Right lobe of liver (tissue), 6 donors: ENCODE data around the gene NTM. TPM values are rescaled to one million over a fixed set of nuclear protein-coding genes. Genes with fewer than 3 reads are reported as not detected.

ENCODE experiments used
- ATAC-seq, 4 donors: fragments of 200-7000 bp; cut with Tn5 transposase; one replicate each; pipeline ENCODE4 v1.9.1; 2020; ENCODE audit warnings: mild to moderate bottlenecking in 4 of 4, moderate library complexity in 4 of 4
- DNase-seq, 3 donors: peaks; one replicate each; pipeline ENCODE4 v3.0.0-alpha.2; 2020
- H3K27ac ChIP-seq, 3 donors: fragments of 200-600 bp; one replicate each; pipeline ENCODE4 v1.8.0; 2022
- H3K27me3 ChIP-seq, 2 donors: fragments of 200-600 bp; one replicate each; pipeline ENCODE4 v1.8.0; 2022
- H3K36me3 ChIP-seq, 4 donors: fragments of 200-600 bp; sonication (generic) in 1 of 4; one replicate each; pipeline versions ENCODE4 v1.5.1 to v1.8.0; 2017 to 2022; ENCODE audit warnings: control low read depth in 1 of 4
- H3K4me1 ChIP-seq, 4 donors: fragments of 200-600 bp; sonication (generic) in 1 of 4; one replicate each; pipeline versions ENCODE4 v1.5.1 to v1.8.0; 2017 to 2022; ENCODE audit warnings: control low read depth in 1 of 4
- H3K4me3 ChIP-seq, 3 donors: fragments of 200-600 bp; one replicate each; pipeline ENCODE4 v1.8.0; 2022
- H3K9me3 ChIP-seq, 4 donors: fragments of 200-600 bp; sonication (generic) in 1 of 4; one replicate each; pipeline versions ENCODE4 v1.5.1 to v1.8.0; 2017 to 2022; ENCODE audit warnings: control low read depth in 1 of 4
- POLR2A ChIP-seq: fragments of 450-650 bp; IDR thresholded peaks from one replicate; pipeline ENCODE4 v1.6.1; 2017; ENCODE audit warnings: antibody characterized with exemption, mild to moderate bottlenecking
- WGBS: methylation state at CpG from one replicate; pipeline ENCODE4 v1.1.6; 2018; ENCODE audit warnings: low coverage, low lambda C conversion rate; ENCODE audit not compliant: insufficient coverage; ENCODE audit errors: missing lambda C conversion rate; 5-methylcytosine and 5-hydroxymethylcytosine counted together
- intact Hi-C, 2 donors: fragments of 100-400 bp; cut with DNase I; formaldehyde crosslinking; loops; one replicate each; pipeline versions ENCODE4 v1.11.2 to v1.14.1; 2022
- total RNA-seq, 6 experiments: library from RNA; depleted of rRNA in 2 of 6; stranded (reverse); fragments of >200 nt in 2 of 6; fragmentation: NEBNext Ultra II Directional in 3 of 6; extraction: Animal tissue kit (Norgen Biotek cat#: 25700) in 3 of 6; gene quantifications; one replicate each; pipeline versions ENCODE4 v1.1.0 to v1.2.4, GENCODE V29; 2016 to 2023
- TF ChIP-seq, protein P1 (sequence below), 4 donors: fragments of 200-600 bp in 3 of 4; fragments of 450-650 bp in 1 of 4; IDR thresholded peaks; one replicate each; pipeline versions ENCODE4 v1.5.1 to v1.8.0; 2016 to 2022; ENCODE audit warnings: antibody characterized with exemption in 4 of 4, mild to moderate bottlenecking in 2 of 4
- donor health status: DM: no; HTN: yes; CAD: no.
- donor health status: DM: no; HTN: no; CAD: no.
- donor health status: DM: no; HTN: no; CAD: no.
- donor health status: DM: no; HTN: yes; CAD: no.
- donor health status: DM: no; HTN: yes; CAD: no.

NTM gene
- total RNA-seq, 6 experiments from 2014 or later: 0.35 TPM; not detected in 5

- 53% methylated on average over 3 of the region's 3 CpGs for WGBS
- H3K9me3 ChIP-seq: no peaks in the 10 kb centered on the region
Observed at GRCh38 chr11:131345406-131345805, 25.0 kb upstream of the NTM start.

DNA sequence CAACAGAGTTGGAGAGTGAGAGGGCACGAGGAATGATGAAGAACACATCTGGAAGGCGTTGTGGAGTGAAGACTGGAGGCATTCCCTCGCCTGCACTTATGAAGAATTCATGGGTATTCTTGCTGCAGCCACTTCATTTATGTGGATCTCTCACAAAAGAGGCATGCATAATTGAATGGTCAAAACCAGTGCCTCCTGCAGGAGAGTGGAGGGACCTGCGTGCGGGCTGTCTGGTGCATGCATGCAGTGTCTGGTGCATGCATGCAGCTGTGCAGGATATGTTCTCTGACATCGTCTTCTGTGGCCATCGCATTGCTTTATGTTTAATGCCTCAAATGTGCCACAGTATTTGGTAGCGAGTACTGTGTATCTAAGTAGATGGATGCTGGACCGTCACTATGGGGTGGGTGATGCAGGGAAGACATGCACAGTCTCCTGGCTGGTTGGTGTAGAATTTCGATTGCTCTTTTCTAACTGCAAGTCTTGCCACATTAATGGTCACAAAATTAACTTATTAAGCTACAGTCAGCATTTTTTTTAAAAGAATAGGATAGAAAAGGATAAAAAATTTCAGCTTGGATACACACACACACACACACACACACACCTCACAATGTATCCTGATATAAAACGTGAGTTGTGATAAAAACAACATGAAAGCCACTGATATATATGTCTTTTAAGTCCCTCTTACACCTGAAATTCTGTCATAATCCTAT is 20.9 kb upstream of the NTM start:
- DNase-seq (no peak), ATAC-seq (no peak)
- no peaks in the 10 kb centered on the region for H3K9me3 ChIP-seq
- H3K36me3 ChIP-seq: no peaks in the 10 kb centered on the region
- 52% methylated on average over 9 of the region's 11 CpGs for WGBS
- H3K4me1 ChIP-seq: no peaks in the 10 kb centered on the region
- no peak overlapping the region for H3K4me3 ChIP-seq
- H3K27ac ChIP-seq: no peak overlapping the region
- TF ChIP-seq, protein P1, sequence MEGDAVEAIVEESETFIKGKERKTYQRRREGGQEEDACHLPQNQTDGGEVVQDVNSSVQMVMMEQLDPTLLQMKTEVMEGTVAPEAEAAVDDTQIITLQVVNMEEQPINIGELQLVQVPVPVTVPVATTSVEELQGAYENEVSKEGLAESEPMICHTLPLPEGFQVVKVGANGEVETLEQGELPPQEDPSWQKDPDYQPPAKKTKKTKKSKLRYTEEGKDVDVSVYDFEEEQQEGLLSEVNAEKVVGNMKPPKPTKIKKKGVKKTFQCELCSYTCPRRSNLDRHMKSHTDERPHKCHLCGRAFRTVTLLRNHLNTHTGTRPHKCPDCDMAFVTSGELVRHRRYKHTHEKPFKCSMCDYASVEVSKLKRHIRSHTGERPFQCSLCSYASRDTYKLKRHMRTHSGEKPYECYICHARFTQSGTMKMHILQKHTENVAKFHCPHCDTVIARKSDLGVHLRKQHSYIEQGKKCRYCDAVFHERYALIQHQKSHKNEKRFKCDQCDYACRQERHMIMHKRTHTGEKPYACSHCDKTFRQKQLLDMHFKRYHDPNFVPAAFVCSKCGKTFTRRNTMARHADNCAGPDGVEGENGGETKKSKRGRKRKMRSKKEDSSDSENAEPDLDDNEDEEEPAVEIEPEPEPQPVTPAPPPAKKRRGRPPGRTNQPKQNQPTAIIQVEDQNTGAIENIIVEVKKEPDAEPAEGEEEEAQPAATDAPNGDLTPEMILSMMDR (IDR thresholded peaks at IDR 0.05): no peak
- TF ChIP-seq POLR2A: no peak
- intact Hi-C loops: no loop called here
- H3K27me3 ChIP-seq: no peaks in the 10 kb centered on the region

More at GRCh38 chr11:131345406-131345805, 25.0 kb upstream of the NTM start:
- DNase-seq: no peak
- H3K4me3 ChIP-seq: no peak overlapping the region
- no peaks in the 10 kb centered on the region for H3K4me1 ChIP-seq
- TF ChIP-seq, protein P1 (IDR thresholded peaks at IDR 0.05): no peak
- no peak for TF ChIP-seq POLR2A
- ATAC-seq: no peak
- no peaks in the 10 kb centered on the region for H3K36me3 ChIP-seq
- no peak overlapping the region for H3K27ac ChIP-seq
- no peaks in the 10 kb centered on the region for H3K27me3 ChIP-seq
- intact Hi-C loops: no loop called here

- TF ChIP-seq POLR2A: no peak
- TF ChIP-seq, protein P1 (IDR thresholded peaks at IDR 0.05): no peak
- H3K36me3 ChIP-seq: no peaks in the 10 kb centered on the region
- DNase-seq (no peak), ATAC-seq (no peak)
- WGBS: 42% methylated on average over 8 of the region's 9 CpGs
- no peaks in the 10 kb centered on the region for H3K27me3 ChIP-seq
- H3K4me1 ChIP-seq: no peaks in the 10 kb centered on the region
- H3K27ac ChIP-seq: no peak overlapping the region
- no peak overlapping the region for H3K4me3 ChIP-seq
- intact Hi-C loops: no loop called here
- H3K9me3 ChIP-seq: no peaks in the 10 kb centered on the region
Observed at GRCh38 chr11:131350872-131351271, 19.5 kb upstream of the NTM start.

DNA sequence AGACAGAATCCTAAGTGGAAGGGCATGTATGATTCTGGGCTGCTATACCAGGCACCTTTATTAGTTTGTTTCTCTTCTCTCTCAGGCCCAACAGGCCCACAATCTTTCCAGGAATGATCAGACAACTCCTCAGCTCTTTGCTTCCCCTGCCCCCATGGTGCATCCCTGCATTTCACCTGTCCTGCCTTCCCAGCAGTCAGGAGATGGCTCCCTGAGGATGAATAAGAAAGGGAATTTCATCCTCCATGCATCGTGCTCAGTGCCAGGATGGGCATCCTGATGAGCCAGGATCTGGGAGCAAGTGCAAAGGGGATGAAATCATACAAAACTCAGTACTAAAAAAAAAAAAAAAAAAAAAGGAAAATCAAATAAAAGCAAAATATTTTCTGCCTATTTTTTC is 18.6 kb upstream of the NTM start:
- no peak for TF ChIP-seq POLR2A
- TF ChIP-seq, protein P1 (IDR thresholded peaks at IDR 0.05): no peak
- ATAC-seq: no peak
- H3K4me1 ChIP-seq: no peaks in the 10 kb centered on the region
- no peak for DNase-seq
- WGBS: 7% methylated on average over 1 of the region's 1 CpG
- H3K9me3 ChIP-seq: no peaks in the 10 kb centered on the region
- no peaks in the 10 kb centered on the region for H3K36me3 ChIP-seq
- H3K27ac ChIP-seq: no peak overlapping the region
- H3K27me3 ChIP-seq: no peaks in the 10 kb centered on the region
- intact Hi-C loops: no loop called here
- H3K4me3 ChIP-seq: no peak overlapping the region
